Measurements from ENCODE around the gene TLX3. TPM values are rescaled to one million over a fixed set of nuclear protein-coding genes. Genes with fewer than 3 reads are reported as not detected.
A peak's percentile ranks its signal among the peaks of the same experiment; 100 is the strongest.
"Not testable (repeated sequence)": the region's sequence is repeated elsewhere in the genome, so short reads cannot be mapped to it uniquely, and the experiment has no call there.

The TLX3 gene
- total RNA-seq, 1 experiment from 2014 or later, result 21.9 TPM

DNA sequence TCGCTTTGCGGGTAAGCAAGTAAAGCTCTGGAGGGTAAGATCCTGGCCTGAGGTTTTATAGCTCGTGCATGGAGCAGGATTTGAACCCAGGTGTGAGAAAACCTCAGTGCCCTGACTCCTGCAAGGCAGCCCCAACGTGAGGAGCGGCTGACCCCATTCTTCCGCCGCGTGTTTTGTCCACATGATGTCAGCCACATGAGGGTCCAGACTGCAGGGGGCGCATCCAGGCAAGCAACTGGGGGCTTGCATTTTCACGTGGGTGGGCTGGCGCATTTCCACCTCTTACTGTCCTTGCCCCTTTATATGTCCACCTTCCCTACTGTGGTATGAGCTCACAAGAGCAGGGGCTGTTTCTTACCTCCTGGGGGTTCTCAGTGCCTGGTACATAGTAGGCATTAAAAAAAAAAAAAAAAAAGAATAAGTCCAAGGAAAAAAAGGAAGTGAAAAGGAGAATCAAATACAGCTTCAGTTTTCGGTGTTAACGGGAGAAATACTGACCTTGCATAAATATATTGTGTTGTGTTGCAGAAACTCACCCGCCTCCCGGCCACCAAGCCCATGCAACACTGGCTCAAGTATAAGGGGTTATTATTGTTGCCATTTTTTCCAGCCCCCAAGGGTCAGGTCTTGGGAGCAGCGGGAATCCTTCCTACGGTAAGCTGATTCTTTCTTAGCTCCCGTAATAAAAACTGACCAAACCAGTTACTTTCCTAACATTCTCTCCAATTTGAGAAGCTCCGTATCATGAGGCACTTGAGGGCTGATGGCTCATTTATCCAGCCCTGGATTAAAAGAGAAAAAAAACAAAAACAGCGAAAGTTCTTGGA is 15.0 kb downstream of the TLX3 start:
- no peak for DNase-seq (ENCODE audit: low read depth)

DNA sequence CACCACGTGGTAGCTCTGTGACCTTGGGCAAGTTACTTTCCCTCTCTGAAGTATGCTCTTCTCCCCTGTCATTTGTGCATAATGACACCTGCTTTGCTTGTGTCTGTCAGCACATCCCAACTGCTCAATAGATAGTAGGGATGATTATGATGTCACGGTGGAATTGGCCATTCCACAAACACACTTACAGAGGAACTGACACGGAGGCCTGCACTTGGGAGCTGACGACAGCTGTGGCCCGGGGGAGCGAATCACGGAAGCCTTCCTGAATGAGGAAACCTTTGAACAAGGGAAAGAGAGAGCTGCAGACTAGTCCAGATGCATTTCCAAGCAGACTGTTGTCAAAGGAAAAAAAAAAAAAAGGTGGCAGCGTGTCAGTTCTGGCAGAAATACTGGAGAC is 21.0 kb downstream of the TLX3 start:
- no peak for DNase-seq (ENCODE audit: low read depth)

DNA sequence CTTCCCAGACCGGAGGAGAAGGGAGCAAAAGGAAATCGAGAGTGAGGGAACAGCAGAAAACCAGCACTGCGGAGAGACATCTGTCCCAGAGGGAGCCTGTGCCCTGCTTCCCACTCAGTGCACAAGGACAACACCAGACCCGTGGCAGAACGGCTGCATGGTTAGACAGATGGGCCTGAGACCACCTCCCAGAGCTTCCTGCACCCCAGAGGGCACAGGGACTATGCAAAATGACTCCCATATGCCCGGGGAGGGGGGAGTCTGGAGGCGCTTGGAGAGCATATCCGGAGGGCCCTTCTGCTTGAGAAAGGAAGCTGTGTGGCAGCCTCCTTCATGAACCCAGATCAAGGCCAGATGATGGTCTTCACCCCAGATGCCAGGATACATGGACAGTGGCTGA is 26.6 kb downstream of the TLX3 start:
- DNase-seq (ENCODE audit: low read depth), result no peak

DNA sequence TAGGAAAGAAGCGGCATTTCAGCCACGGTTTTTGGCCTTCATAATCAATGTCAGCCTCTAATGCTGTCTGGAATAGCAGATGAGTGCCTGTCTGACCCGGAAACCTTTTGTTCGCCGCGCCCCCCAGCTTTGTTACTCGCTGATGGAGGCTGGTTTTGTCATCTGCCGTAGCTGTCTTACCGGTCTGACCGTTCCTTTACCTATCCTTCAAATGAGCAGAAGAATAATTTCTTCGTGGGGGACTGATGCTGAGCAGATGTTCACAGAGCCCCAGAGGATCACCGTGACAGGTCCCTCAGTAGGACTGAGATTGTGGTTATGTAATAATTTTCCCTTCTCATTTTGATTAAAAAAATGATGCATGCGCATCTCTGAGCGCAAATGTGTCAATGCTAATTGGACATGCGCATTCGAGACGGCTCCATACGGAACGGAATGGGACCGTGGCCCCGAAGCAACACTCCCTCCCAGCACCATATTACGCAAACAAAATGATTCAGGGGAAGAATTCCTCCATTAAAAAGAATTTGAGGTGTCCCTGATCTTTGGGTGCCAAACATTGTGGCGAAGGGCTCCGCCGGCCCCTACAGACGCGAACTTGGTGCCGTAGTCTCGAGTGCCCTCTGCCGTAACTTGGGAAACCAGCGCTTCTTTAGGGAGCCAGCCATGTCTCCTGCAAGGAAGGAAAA is 27.6 kb downstream of the TLX3 start:
- peak; percentile 80 for DNase-seq (ENCODE audit: low read depth)

DNA sequence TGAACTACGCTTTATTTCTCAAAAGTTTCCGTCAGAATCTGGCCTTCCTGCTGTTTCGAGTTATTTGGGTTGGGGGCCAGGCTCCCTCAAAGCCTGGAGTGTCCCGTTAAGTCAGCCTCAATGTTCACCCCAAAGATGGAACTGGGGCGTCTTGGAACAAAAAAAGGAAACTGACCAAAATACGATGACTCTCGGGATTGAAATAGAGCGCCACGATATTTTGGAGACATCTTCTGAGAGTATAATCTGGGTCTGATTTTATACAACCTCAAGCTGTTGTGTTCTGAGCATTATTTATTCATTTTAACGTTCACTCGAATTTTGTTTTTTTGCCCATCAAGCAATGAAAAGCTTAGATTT is 28.1 kb downstream of the TLX3 start:
- no peak for DNase-seq (ENCODE audit: low read depth)

DNA sequence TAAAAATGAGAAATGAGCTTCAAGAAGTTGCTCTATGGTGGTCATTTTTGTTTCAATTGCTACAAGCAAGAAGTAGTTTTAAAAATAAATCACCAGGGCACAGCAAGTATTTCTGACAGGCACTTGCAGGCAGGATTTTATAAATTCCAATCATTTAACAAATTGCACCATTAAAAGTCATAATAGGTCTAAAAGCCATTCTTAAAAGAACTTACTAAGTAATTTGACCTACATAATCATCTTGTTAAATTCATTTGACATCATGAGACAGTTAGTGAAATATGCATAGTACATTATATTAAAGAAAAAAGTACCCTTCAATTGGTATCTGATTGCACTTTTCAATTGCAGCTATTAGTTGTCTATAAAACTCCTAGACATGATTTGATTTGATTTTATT is 31.0 kb downstream of the TLX3 start:
- no peak for DNase-seq (ENCODE audit: low read depth)

DNA sequence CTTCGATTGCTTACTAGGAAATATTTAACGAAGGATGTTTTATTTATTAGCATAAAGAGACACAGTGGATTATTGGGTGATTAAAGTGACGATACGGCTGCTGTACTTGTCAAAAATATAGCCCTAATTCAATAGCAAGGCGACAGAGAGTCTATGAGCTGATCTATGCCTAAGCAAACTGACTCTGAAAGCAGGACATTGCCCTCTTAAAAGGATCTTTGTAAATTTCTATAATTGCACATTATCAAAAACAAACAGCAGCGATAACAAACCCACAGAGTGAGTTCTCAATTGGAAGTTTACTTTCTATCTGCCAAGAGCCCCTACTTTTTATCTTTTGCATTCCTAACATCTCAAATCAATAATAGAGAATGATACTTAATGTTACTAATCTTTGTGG is 31.4 kb downstream of the TLX3 start:
- no peak for DNase-seq (ENCODE audit: low read depth)

GRCh38 chr5:171342362-171343111 is 33.5 kb downstream of the TLX3 start:
- DNase-seq (ENCODE audit: low read depth), result peak; percentile 65

GRCh38 chr5:171344936-171345608 is 36.0 kb downstream of the TLX3 start:
- DNase-seq (ENCODE audit: low read depth), result no peak

DNA sequence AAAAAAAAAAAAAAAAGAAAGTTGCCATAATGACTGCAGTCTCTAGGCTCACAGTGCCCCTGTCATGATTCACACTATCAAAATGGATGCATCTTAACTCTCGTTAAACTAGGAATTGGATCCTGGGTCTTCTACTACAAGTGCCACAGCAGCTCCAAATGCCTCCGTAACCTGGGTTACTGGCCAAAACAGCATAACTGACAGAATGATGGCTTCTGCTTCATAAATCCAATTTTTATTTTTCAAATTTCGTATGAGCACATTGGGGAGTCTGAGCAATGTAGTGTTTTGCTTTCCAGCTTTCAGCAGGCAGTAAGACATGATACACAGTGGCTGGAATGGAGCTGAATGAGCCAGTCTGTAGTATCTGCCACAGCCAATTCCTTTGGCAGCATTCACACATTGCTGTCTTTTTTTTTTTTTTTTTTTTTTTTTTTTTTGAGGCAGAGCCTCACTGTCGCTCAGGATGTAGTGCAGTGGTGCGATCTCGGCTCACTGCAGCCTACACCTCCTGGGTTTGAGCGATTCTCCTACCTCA is 42.6 kb downstream of the TLX3 start:
- no peak for DNase-seq (ENCODE audit: low read depth)

GRCh38 chr5:171355302-171355724 is 46.3 kb downstream of the TLX3 start:
- DNase-seq (ENCODE audit: low read depth), result no peak

DNA sequence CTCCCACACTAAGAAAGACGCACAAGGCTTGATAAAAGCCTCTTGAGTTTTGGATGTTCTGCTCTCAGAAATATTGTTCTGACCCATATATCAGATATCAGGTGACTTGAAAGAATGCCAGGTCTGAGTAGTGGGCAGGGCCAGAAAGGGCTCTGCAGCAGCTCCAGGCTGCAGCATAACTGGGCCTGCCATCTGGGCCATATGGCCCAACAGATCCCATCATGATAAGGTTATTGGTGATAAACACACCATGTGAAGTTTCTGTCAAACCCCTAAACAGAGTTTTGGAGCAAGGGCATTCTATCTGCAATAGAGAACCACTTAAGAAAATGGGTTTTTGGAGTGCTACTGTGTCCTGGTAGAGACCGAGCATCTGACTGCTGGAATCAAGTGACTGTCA is 48.8 kb downstream of the TLX3 start:
- no peak for DNase-seq (ENCODE audit: low read depth)

DNA sequence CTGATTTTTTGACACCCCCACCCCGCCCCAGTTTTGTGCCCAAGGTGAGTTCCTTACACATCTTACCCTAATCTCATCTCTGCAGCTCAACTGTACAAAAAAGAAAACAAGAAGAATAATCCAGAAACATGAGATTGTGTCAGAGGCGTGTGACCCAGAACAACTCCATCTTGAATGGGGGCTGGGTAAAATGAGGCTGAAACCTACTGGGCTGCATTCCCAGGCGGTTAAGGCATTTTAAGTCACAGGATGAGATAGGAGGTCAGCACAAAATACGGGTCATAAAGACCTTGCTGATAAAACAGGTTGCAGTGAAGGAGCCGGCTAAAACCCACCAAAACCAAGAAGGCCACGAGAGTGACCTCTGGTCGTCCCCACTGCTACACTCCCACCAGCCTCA is 52.1 kb downstream of the TLX3 start:
- DNase-seq (ENCODE audit: low read depth), result not testable (repeated sequence)

Other genes starting within 250 kb of the TLX3 start
- gene NPM1, start 78.6 kb downstream of the TLX3 start, total RNA-seq (2014; rRNA removed; shearing (Covaris generic)), result 3,269 and 4,718 TPM in 2 replicates
- 0.29 TPM in 1 of 2 replicates, not detected in the other for gene FGF18, start 110.4 kb downstream of the TLX3 start, total RNA-seq (2014; rRNA removed; shearing (Covaris generic))